ENCODE results near the gene SH3PXD2A.

GRCh38 chr10:103637011-103637410 lies 218.4 kb downstream of the SH3PXD2A start:
- no peak for TF ChIP-seq POLR2A (IDR thresholded peaks at IDR 0.05)
- TF ChIP-seq, protein P1, sequence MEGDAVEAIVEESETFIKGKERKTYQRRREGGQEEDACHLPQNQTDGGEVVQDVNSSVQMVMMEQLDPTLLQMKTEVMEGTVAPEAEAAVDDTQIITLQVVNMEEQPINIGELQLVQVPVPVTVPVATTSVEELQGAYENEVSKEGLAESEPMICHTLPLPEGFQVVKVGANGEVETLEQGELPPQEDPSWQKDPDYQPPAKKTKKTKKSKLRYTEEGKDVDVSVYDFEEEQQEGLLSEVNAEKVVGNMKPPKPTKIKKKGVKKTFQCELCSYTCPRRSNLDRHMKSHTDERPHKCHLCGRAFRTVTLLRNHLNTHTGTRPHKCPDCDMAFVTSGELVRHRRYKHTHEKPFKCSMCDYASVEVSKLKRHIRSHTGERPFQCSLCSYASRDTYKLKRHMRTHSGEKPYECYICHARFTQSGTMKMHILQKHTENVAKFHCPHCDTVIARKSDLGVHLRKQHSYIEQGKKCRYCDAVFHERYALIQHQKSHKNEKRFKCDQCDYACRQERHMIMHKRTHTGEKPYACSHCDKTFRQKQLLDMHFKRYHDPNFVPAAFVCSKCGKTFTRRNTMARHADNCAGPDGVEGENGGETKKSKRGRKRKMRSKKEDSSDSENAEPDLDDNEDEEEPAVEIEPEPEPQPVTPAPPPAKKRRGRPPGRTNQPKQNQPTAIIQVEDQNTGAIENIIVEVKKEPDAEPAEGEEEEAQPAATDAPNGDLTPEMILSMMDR (IDR thresholded peaks at IDR 0.05) = no peak
